ENCODE measurements around the gene IGFN1.

Gene IGFN1

GRCh38 chr1:201172326-201172725 is 18.3 kb upstream of the IGFN1 start:
- POLR2A ChIA-PET, result no interaction called here
- no peak for TF ChIP-seq CTCF (IDR thresholded peaks at IDR 0.05; ENCODE audit: insufficient read depth, low read length, missing control alignments)
- CTCF ChIA-PET, result interaction anchor here (1.0 to 9.3 kb wide), 5 partner anchors 13 to 20 kb away, joined by 4 to 68 read pairs (median 22); partner anchors contain the start of gene TMEM9
- DNase-seq (ENCODE audit: low read depth, low spot score), result no peak
- H3K4me3 ChIP-seq (ENCODE audit: low read depth, low read length), result no peak overlapping the region

- no peak overlapping the region for H3K4me3 ChIP-seq (ENCODE audit: low read depth, low read length)
- no peak for DNase-seq (ENCODE audit: low read depth, low spot score)
- ChIA-PET CTCF (interaction anchor here (4.4 kb wide), 1 partner anchor 12 kb away, joined by 22 read pairs; no protein-coding TSS in a partner anchor), POLR2A (no interaction called here)
- no peak for TF ChIP-seq CTCF (IDR thresholded peaks at IDR 0.05; ENCODE audit: insufficient read depth, low read length, missing control alignments)
Observed at GRCh38 chr1:201172999-201173610, 17.5 kb upstream of the IGFN1 start.

GRCh38 chr1:201173736-201174135 is 16.9 kb upstream of the IGFN1 start:
- ChIA-PET POLR2A (no interaction called here), CTCF (interaction anchor here (4.4 kb wide), 1 partner anchor 11 kb away, joined by 22 read pairs; no protein-coding TSS in a partner anchor)
- no peak overlapping the region for H3K4me3 ChIP-seq (ENCODE audit: low read depth, low read length)
- no peak for DNase-seq (ENCODE audit: low read depth, low spot score)
- TF ChIP-seq CTCF (IDR thresholded peaks at IDR 0.05; ENCODE audit: insufficient read depth, low read length, missing control alignments), result no peak

GRCh38 chr1:201175820-201176500 is 14.7 kb upstream of the IGFN1 start:
- DNase-seq (ENCODE audit: low read depth, low spot score), result no peak
- CTCF ChIA-PET, result interaction anchor here (4.4 kb wide), 1 partner anchor 9 kb away, joined by 22 read pairs; no protein-coding TSS in a partner anchor
- no peak for TF ChIP-seq CTCF (IDR thresholded peaks at IDR 0.05; ENCODE audit: insufficient read depth, low read length, missing control alignments)
- no peak overlapping the region for H3K4me3 ChIP-seq (ENCODE audit: low read depth, low read length)
- POLR2A ChIA-PET, result no interaction called here

GRCh38 chr1:201176940-201177339 is 13.7 kb upstream of the IGFN1 start:
- ChIA-PET CTCF (interaction anchor here (1.2 kb wide), 1 partner anchor 10 kb away, joined by 4 read pairs; no protein-coding TSS in a partner anchor), POLR2A (no interaction called here)
- no peak for TF ChIP-seq CTCF (IDR thresholded peaks at IDR 0.05; ENCODE audit: insufficient read depth, low read length, missing control alignments)
- DNase-seq (ENCODE audit: low read depth, low spot score), result no peak
- no peak overlapping the region for H3K4me3 ChIP-seq (ENCODE audit: low read depth, low read length)

GRCh38 chr1:201178718-201179117 is 11.9 kb upstream of the IGFN1 start:
- POLR2A ChIA-PET, result no interaction called here
- CTCF ChIA-PET, result no interaction called here

More at GRCh38 chr1:201178718-201179117, 11.9 kb upstream of the IGFN1 start:
- no peak overlapping the region for H3K4me3 ChIP-seq (ENCODE audit: low read depth, low read length)
- DNase-seq (ENCODE audit: low read depth, low spot score), result no peak
- TF ChIP-seq CTCF (IDR thresholded peaks at IDR 0.05; ENCODE audit: insufficient read depth, low read length, missing control alignments), result no peak
